ENCODE measurements around the gene XKRX.

The XKRX gene

DNA sequence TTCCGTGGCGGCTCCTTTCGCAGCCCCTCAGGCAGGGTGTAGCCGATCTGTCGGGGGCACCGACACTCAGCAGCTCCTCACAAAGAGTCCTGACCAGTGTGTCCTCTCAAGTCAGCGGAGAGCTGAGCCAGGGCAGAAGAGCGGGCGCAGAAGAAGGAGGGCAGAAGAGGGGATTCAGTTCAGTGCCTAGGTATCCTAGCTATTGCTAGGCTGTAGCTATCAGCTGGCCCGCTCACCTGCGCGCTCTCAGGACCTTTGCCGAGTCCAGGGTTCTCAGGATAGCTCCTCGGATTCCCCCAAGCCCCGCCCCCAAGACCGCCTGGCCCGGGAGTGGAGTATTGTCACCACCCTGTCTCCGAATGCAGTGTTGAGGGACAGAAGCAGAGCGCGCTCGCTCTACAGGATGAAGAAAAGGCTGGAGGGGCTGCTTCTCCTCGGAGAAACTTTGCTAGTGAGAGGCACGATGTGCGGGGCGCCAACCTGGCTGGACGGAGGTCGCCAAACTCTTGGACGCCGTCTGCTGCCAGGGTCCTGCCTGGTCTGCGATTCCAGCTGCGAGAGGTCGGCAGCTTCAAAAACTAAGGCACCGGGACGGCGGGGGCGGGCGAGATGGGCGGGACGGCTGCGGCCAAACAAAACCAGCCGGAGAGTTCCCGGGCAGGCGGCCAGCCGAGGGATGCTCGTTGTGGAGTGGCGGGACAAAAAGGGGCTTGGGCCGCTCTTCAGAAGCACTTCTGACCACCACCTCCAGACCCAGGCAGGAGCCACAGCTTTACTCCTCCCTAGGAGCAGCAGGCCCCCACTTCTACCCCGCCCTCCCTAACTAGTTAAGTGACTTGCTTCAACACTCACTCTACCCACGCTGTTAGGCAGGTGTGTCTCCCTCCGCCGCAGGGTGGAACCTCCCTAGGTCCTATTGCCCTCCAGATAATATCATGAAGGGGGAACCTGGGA lies at the start of gene XKRX:
TSS of gene XKRX (minus strand) at position 258 of the 954 bp plus-strand sequence. CDS start 613 bp downstream, outside the sequence.
- DNase-seq = peak; percentile 22

- no peak for DNase-seq
These were observed 47.5 kb upstream of the XKRX start for GRCh38 chrX:100976211-100976610.

DNA sequence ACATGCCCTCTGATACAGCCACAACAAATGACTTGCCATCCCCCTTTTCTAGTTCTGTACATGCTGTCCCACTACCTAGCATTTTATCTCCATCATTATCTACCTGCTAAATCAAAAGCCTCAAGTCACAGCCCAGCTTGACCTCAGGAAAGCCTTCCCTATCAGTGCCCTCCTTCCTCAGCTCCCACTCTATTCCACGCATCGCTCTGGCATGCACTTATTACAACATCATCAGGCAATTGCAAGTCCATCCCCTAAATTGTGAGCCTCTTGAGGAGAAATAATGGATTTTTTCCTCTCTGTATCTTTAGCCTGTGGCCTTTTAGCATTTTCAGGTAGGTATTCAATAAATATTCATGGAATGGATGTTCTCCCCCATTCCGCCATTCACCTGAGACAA lies 46.5 kb upstream of the XKRX start:
- DNase-seq = no peak

DNA sequence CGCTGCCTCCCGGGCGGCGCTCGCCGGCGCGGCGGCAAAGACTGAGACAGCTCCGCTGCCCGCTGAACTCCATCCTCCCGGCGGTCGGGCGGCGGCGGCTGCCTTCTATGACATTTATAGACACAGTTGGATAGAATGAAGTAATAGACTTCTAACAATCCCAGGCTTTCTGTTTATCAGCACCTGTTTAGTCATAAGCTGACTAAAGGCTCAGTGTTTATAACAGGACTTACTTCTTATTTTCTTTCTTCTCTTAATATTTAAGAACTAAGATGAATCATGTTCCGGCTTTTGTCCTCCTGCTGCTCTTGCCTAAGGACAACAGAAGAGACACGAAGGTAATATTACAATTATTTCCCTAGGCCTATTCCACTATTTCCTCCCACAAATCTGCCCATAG lies 44.7 kb upstream of the XKRX start:
- DNase-seq = no peak

GRCh38 chrX:100969936-100970335 lies 41.2 kb upstream of the XKRX start:
- no peak for DNase-seq

GRCh38 chrX:100969408-100969807 lies 40.7 kb upstream of the XKRX start, which contains the start of gene ARL13A:
TSS of gene ARL13A (plus strand) at chrX:100969708. CDS start at chrX:100973690, 3,982 bp downstream.
- no peak for DNase-seq

DNA sequence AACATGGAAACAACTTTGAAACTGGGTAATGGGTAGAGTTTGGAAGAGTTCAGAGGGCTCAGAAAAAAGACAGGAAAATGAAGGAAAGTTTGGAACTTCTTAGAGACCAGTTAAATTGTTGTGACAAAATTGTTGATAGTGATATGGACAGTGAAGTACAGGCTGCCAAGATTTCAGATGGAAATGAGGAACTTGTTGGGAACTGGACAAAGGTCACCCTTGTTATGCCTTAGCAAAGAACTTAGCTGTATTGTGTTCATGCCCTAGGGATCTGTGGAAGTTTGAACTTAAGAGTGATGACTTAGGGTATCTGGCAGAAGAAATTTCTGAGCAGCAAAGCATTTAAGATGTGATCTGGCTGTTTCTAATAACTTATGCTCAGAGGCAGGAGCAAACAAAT lies 35.6 kb upstream of the XKRX start:
- no peak for DNase-seq

- DNase-seq = no peak
These were observed 34.1 kb upstream of the XKRX start for GRCh38 chrX:100962811-100963210.

GRCh38 chrX:100948557-100948956 lies 19.8 kb upstream of the XKRX start:
- no peak for DNase-seq

- no peak for DNase-seq
These were observed 17.7 kb upstream of the XKRX start for GRCh38 chrX:100946299-100946927.

GRCh38 chrX:100944601-100945000 lies 15.9 kb upstream of the XKRX start:
- DNase-seq = no peak

DNA sequence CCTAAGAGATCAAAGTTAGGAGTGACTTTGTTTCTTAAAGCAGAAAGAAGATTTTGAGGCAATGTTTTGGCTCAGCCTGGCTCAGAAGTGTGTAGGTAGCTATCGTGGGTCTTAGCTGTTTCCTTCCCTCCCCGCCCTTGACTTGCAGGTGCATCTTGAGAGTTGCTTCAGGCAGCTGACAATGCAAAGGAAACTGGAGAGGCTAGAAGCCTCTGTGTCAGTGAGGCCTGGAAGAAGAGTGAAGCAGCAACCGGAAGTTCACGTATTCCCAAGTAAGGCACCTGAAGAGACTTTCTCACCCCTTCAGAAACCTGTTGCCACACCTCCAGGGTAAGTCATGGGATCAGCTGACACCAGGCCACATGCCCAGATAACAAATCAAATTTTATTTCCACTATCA lies 10.6 kb upstream of the XKRX start:
- no peak for DNase-seq

GRCh38 chrX:100935767-100936166 lies 7.0 kb upstream of the XKRX start:
- no peak for DNase-seq

DNA sequence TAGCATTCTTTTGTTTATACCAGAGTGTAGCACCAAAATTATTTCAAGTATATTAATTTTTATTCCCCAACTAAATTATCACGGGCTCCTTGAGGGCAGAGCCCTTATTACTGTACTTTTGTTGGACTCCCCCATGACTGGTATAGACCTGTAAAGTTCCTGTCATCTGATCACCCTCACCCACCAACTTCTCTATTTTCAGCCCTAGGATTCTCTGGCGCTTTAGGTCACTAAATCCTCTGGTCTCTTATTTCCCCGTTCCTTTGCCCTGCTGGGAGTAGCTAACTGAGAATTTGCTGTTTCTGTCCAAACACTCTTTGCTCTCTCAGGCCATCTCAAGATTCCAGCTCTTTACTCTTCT lies 3.2 kb upstream of the XKRX start:
- DNase-seq = no peak

DNA sequence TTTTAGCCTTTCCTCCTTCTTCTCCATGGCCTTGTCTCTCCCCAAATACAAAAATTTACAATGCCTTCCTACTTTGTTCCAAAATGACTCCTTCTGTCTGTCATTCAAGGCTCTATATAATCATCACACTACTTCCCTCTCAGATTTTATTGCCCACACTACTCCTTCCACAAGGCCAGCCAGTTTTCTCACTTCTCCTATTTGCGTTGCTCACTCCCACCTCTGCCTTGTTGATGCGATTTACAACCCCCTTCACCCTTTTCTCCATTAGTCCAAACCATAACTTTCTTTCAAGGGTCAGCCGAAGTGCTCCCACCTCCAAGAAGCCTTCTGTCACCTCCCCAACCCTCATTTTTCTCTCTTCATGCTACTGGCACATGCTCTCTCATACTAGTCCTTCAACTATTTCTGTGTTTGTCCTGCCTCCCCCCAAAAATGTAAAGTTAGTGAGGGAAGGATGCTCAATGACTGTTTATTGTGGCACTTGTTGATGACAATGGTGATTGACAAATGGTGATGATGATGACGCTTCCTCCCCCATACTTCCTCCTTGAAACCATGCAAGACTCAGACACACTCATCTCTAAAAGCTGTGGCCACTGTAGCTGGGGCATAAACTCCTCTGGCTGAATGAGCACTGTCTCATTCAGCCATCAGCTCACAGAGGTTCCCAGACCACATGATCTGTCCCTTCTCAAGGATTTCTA lies 2.7 kb upstream of the XKRX start:
- DNase-seq = no peak

DNA sequence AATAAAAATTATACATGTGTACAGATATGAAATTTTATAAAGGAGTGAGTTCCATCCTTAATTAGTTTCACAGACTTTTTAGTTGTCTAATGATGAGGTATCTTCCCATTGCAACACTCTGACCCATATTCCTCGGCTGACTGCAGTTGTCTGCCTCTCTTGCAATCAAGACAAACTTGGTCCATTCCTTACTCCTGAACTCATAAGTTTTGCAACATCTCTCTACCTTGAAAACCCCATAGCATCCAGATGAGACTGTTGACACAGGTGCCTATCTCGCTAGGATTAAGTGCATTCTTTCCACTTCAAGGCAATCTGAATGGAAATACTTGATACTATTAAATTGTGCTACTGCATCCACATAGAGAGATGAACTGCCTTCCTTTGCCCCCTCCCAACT lies 2.3 kb downstream of the XKRX start:
- DNase-seq = no peak

DNA sequence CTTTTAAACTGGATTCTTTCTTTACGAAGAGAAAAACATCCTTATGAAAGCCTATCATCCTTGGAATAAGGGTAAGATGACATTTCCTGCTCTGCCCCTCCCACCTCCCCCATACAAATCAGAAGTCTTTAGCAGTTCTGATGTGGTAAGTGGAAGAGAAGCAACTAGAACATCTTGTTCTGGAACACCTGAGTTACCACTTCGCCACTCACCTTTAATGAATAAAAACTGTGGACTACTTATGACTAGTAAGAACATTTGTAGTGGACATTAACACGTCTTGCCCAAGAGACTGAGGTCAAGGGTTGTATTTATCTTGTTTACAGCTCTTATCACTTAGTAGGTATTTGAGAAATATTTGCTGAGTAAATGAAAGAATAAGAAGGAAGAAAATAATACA lies 4.3 kb downstream of the XKRX start:
- no peak for DNase-seq

- DNase-seq = no peak
These were observed 13.2 kb downstream of the XKRX start for GRCh38 chrX:100915562-100915961.

- no peak for DNase-seq
These were observed 15.6 kb downstream of the XKRX start for GRCh38 chrX:100913111-100913510.

DNA sequence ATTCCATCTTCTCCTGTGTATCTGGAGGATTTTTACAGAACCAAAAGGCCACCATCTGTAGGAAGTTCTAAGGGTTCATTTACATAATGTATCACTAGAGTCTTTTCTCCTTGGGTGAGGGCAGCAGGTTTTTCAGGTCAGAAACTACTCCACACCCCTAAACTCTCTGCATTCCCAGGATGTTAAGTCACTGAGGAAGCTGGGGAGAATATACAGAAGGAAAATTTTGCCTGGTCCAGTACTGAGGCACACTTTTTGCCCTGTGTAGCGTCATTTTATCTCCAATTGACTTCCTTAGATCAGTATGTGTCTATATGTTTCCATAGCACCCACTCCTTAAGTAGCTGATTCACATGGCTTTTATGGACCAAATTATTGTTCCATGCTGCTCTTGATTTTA lies 17.0 kb downstream of the XKRX start:
- DNase-seq = no peak

DNA sequence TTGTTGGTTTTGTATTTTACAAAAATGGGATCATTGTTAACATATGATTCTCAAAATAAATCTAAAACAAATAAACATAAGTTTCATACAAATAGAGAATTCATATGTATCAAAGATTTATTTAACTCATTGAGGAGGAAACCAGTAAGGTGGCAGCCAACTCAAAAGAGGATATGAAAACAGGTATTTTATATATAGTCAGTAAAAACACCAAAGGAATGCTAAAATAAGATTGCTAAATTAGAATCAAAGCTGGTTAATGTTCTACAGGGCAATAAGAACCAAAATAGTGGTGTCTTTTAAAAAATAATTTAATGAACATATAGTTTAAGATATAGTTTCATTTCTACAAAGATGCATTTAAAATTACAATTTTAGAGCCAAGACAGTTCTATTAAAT lies 23.1 kb downstream of the XKRX start:
- DNase-seq = no peak

- DNase-seq = no peak
These were observed 24.3 kb downstream of the XKRX start for GRCh38 chrX:100904433-100904832.

- DNase-seq = no peak
These were observed 33.2 kb downstream of the XKRX start for GRCh38 chrX:100895365-100896075.
